ENCODE results near the gene MYH9. TPM values are rescaled to one million over a fixed set of nuclear protein-coding genes. Genes with fewer than 3 reads are reported as not detected.

Gene MYH9
- total RNA-seq, 1 experiment from 2014 or later = 258 TPM

DNA sequence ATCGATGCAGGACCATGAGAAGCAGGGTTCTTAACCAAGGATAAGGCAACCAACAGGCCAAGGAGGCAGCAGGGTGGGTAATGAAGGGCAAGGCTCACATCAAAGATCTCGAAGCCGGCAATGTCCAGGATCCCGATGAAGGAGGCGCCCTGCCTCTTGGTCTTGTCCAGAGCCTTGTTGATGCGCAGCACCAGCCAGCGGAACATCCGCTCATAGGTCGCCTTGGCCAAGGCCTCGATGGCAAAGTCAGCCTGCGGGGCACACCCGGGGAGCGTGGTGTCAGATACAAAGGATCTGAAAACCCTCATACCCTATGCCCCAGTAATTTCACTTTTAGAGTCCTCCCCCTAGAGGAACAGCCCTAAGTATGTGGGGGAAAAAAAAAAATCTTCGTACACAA is 71.3 kb downstream of the MYH9 start:
- CTCF ChIA-PET = no interaction called here
- Histone ChIP-seq H4K20me1 (ENCODE audit: insufficient read depth) (no peaks in the 10 kb centered on the region), H3K9me2 (ENCODE audit: insufficient read depth) (no peaks in the 10 kb centered on the region), H3K4me3 (replicated peaks in 1 of 2; ENCODE audit: low read depth in 1 of 2, low read length in 2 of 2) (no peak overlapping the region), H3K36me3 (ENCODE audit: control insufficient read depth in 1 of 2, insufficient read depth in 2 of 2, low read length in 2 of 2) (peaks cover 60 to 65% of the 10 kb centered on the region in 2 experiments), H3K9me3 (ENCODE audit: control insufficient read depth in 1 of 2, insufficient read depth in 1 of 2, low read depth in 1 of 2, low read length in 2 of 2) (no peaks in the 10 kb centered on the region), H3K9ac (ENCODE audit: low read length) (no peak overlapping the region), H3K27me3 (ENCODE audit: insufficient read depth, low read length) (no peaks in the 10 kb centered on the region), H3K79me2 (ENCODE audit: insufficient read depth, low read length) (peaks cover 18% of the 10 kb centered on the region; the same call in 1 of the 2 replicates), H3K27ac (ENCODE audit: low read depth, low read length) (no peak overlapping the region), H2AFZ (ENCODE audit: low read depth, low read length, poor library complexity, severe bottlenecking) (no peak overlapping the region), H3K4me1 (ENCODE audit: control insufficient read depth in 1 of 2, insufficient read depth in 2 of 2, low read length in 2 of 2) (no peaks in the 10 kb centered on the region), H3K4me2 (ENCODE audit: low read length) (no peak overlapping the region)
- BruUV-seq (replicated peaks) = no TSS peak
- TF ChIP-seq POLR2A (IDR thresholded peaks at IDR 0.05; ENCODE audit: borderline replicate concordance, extremely low read depth, insufficient read depth, insufficient read length) (no peak), ELF1 (IDR thresholded peaks at IDR 0.05; ENCODE audit: borderline replicate concordance, low read depth) (no peak), POLR2AphosphoS5 (IDR thresholded peaks at IDR 0.05; ENCODE audit: low read depth, low read length) (no peak)
- no peak for DNase-seq (ENCODE audit: low read depth, low spot score)
- no peak for ATAC-seq
- intact Hi-C loops (cut with micrococcal nuclease) = no loop called here
- POLR2A ChIA-PET = no interaction called here
- RAD21 ChIA-PET (ENCODE audit: low non-redundant PET in 1 of 2, low total read pairs in 2 of 2, uncharacterized antibody in 2 of 2, unreplicated experiment in 2 of 2) = interaction anchor here in 1 of 2 experiments (0.6 kb wide), 1 partner anchor 171 kb away, joined by 6 read pairs; no protein-coding TSS in a partner anchor

DNA sequence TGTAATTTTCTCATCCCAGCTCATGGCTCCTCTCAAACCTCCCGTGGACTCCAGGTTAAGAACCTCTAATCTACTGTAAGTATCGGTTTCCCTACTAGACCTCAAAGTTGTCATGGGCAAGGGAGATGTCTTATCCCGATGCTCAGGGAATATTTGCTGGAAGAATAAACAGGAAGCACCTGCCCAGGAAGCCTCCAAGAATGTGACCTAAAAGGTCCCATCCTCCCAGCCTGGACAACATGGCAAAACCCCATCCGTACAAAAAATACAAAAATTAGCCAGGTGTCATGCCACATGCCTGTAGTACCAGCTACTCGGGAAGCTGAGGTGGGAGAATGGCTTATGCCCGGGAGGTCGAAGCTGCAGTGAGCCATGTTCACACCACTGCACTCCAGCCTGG is 72.4 kb downstream of the MYH9 start:
- TF ChIP-seq RAD21 (IDR thresholded peaks at IDR 0.05; ENCODE audit: low read depth) = no peak
- H3K79me2 ChIP-seq (ENCODE audit: insufficient read depth, low read length) = peaks cover 15% of the 10 kb centered on the region; the same call in 1 of the 2 replicates
- no peaks in the 10 kb centered on the region for H3K4me1 ChIP-seq (ENCODE audit: control insufficient read depth in 1 of 2, insufficient read depth in 2 of 2, low read length in 2 of 2)
- H3K9ac ChIP-seq (ENCODE audit: low read length) = no peak overlapping the region
- H4K20me1 ChIP-seq (ENCODE audit: insufficient read depth) = no peaks in the 10 kb centered on the region
- BruUV-seq (replicated peaks) = no TSS peak
- no peaks in the 10 kb centered on the region for H3K9me2 ChIP-seq (ENCODE audit: insufficient read depth)
- intact Hi-C loops (cut with micrococcal nuclease) = no loop called here
- no peaks in the 10 kb centered on the region for H3K9me3 ChIP-seq (ENCODE audit: control insufficient read depth in 1 of 2, insufficient read depth in 1 of 2, low read depth in 1 of 2, low read length in 2 of 2)
- H3K27ac ChIP-seq (ENCODE audit: low read depth, low read length) = no peak overlapping the region
- ChIA-PET RAD21 (ENCODE audit: low non-redundant PET in 1 of 2, low total read pairs in 2 of 2, uncharacterized antibody in 2 of 2, unreplicated experiment in 2 of 2) (no interaction called here), CTCF (no interaction called here), POLR2A (no interaction called here)
- H2AFZ ChIP-seq (ENCODE audit: low read depth, low read length, poor library complexity, severe bottlenecking) = no peak overlapping the region
- no peaks in the 10 kb centered on the region for H3K27me3 ChIP-seq (ENCODE audit: insufficient read depth, low read length)
- no peak overlapping the region for H3K4me3 ChIP-seq (replicated peaks in 1 of 2; ENCODE audit: low read depth in 1 of 2, low read length in 2 of 2)
- no peak overlapping the region for H3K4me2 ChIP-seq (ENCODE audit: low read length)
- ATAC-seq (no peak), DNase-seq (ENCODE audit: low read depth, low spot score) (no peak)
- H3K36me3 ChIP-seq (ENCODE audit: control insufficient read depth in 1 of 2, insufficient read depth in 2 of 2, low read length in 2 of 2) = peaks cover 64 to 67% of the 10 kb centered on the region in 2 experiments

All from HCT116 (cell line).